ENCODE measurements around the gene JAG1.
"Not testable (repeated sequence)": the region's sequence is repeated elsewhere in the genome, so short reads cannot be mapped to it uniquely, and the experiment has no call there.

JAG1 gene

DNA sequence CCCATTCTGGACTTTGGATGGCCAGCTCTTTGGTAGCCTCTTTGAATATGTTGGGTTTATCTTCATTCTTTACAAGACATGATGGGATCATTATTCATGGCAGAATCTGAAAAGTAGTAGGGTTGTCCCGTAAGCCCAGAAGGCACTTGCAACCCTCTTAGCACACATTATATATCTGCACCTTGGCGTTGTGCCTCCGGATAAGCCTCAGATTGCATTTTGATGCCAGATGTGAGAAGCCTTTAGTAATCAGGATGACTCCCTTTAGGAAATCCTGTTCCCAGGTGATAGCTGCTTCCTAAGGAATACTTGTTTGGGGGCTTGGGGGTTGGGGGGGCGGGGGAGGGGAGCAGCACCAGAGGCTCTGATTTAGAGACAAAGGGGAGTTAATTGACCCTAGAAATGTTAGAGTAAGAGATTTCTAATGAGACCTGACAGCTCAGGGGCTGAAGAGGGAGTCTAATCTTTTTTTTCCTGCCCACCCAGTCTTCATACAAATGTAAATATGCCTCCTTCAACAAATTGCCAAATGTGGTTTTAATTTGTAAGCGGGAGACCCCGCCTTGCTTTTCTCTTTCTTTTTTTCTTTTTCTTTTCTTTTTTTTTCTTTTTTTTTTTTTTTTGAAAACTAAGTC lies 55.1 kb downstream of the JAG1 start:
- Histone ChIP-seq H3K79me2 (ENCODE audit: low read length) (no peaks in the 10 kb centered on the region), H3K27ac (ENCODE audit: low read length) (no peak overlapping the region), H3K36me3 (replicated peaks; ENCODE audit: low read depth, low read length) (no peaks in the 10 kb centered on the region), H3K9me3 (ENCODE audit: insufficient read depth, low read length) (no peaks in the 10 kb centered on the region), H3K4me1 (ENCODE audit: low read length) (no peaks in the 10 kb centered on the region), H3K9ac (ENCODE audit: low read length) (no peak overlapping the region), H3K4me3 (ENCODE audit: low read length) (no peak overlapping the region), H3K27me3 (ENCODE audit: low read depth, low read length) (no peaks in the 10 kb centered on the region), H4K20me1 (ENCODE audit: insufficient read depth, low read length) (no peaks in the 10 kb centered on the region), H2AFZ (ENCODE audit: low read depth, low read length) (no peak overlapping the region), H3K4me2 (ENCODE audit: low read length) (no peak overlapping the region)
- TF ChIP-seq EZH2phosphoT487 (IDR thresholded peaks at IDR 0.05; ENCODE audit: low read depth), result no peak
- TF ChIP-seq, protein P1, sequence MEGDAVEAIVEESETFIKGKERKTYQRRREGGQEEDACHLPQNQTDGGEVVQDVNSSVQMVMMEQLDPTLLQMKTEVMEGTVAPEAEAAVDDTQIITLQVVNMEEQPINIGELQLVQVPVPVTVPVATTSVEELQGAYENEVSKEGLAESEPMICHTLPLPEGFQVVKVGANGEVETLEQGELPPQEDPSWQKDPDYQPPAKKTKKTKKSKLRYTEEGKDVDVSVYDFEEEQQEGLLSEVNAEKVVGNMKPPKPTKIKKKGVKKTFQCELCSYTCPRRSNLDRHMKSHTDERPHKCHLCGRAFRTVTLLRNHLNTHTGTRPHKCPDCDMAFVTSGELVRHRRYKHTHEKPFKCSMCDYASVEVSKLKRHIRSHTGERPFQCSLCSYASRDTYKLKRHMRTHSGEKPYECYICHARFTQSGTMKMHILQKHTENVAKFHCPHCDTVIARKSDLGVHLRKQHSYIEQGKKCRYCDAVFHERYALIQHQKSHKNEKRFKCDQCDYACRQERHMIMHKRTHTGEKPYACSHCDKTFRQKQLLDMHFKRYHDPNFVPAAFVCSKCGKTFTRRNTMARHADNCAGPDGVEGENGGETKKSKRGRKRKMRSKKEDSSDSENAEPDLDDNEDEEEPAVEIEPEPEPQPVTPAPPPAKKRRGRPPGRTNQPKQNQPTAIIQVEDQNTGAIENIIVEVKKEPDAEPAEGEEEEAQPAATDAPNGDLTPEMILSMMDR (IDR thresholded peaks at IDR 0.05; ENCODE audit: low read depth, low read length), result no peak

- H3K27ac ChIP-seq (ENCODE audit: low read length); H4K20me1 ChIP-seq (ENCODE audit: insufficient read depth, low read length); H3K4me1 ChIP-seq (ENCODE audit: low read length); H3K4me3 ChIP-seq (ENCODE audit: low read length); H3K27me3 ChIP-seq (ENCODE audit: low read depth, low read length); H3K79me2 ChIP-seq (ENCODE audit: low read length); H2AFZ ChIP-seq (ENCODE audit: low read depth, low read length); H3K36me3 ChIP-seq (replicated peaks; ENCODE audit: low read depth, low read length); H3K9ac ChIP-seq (ENCODE audit: low read length); H3K9me3 ChIP-seq (ENCODE audit: insufficient read depth, low read length); H3K4me2 ChIP-seq (ENCODE audit: low read length): not testable (repeated sequence)
These were observed 56.2 kb downstream of the JAG1 start for GRCh38 chr20:10617549-10618133.

- Histone ChIP-seq H3K27me3 (ENCODE audit: low read depth, low read length) (no peaks in the 10 kb centered on the region), H3K9ac (ENCODE audit: low read length) (no peak overlapping the region), H4K20me1 (ENCODE audit: insufficient read depth, low read length) (no peaks in the 10 kb centered on the region), H3K4me2 (ENCODE audit: low read length) (no peak overlapping the region), H3K36me3 (replicated peaks; ENCODE audit: low read depth, low read length) (no peaks in the 10 kb centered on the region), H3K4me3 (ENCODE audit: low read length) (no peak overlapping the region), H3K27ac (ENCODE audit: low read length) (no peak overlapping the region), H3K79me2 (ENCODE audit: low read length) (no peaks in the 10 kb centered on the region), H3K4me1 (ENCODE audit: low read length) (no peaks in the 10 kb centered on the region), H2AFZ (ENCODE audit: low read depth, low read length) (no peak overlapping the region), H3K9me3 (ENCODE audit: insufficient read depth, low read length) (no peaks in the 10 kb centered on the region)
- TF ChIP-seq EZH2phosphoT487 (IDR thresholded peaks at IDR 0.05; ENCODE audit: low read depth), result no peak
- TF ChIP-seq, protein P1 (IDR thresholded peaks at IDR 0.05; ENCODE audit: low read depth, low read length), result no peak
These were observed 57.6 kb downstream of the JAG1 start for GRCh38 chr20:10616212-10616611.

GRCh38 chr20:10613911-10614310 lies 59.9 kb downstream of the JAG1 start:
- Histone ChIP-seq H3K27ac (ENCODE audit: low read length) (no peak overlapping the region), H3K79me2 (ENCODE audit: low read length) (no peaks in the 10 kb centered on the region)

DNA sequence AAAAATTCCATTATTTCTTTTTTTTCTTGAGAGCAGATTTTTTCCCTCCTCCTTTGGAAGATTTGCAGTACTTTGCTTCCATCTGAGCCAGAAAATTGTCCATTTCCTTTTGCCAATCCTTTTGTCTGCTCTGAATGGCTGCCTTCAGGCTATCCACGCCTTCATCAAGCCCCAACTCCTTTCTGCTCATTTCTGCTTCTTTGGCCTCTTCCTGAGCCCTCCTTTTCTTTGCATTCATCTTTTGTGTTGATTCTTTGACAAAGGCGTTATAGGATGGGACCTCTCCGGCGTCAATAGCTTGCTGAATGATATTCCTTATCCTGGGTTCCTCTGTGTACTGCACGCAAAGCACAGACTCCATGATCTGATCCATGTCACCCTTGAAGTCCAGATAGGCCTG lies 60.4 kb downstream of the JAG1 start:
- not testable (repeated sequence) for H3K9me3 ChIP-seq (ENCODE audit: insufficient read depth, low read length); H3K79me2 ChIP-seq (ENCODE audit: low read length); H3K4me2 ChIP-seq (ENCODE audit: low read length); H3K9ac ChIP-seq (ENCODE audit: low read length); H3K27ac ChIP-seq (ENCODE audit: low read length); H3K36me3 ChIP-seq (replicated peaks; ENCODE audit: low read depth, low read length); H3K4me3 ChIP-seq (ENCODE audit: low read length); H3K27me3 ChIP-seq (ENCODE audit: low read depth, low read length); H3K4me1 ChIP-seq (ENCODE audit: low read length); H2AFZ ChIP-seq (ENCODE audit: low read depth, low read length); H4K20me1 ChIP-seq (ENCODE audit: insufficient read depth, low read length)

More at GRCh38 chr20:10613911-10614310, 59.9 kb downstream of the JAG1 start:
- Histone ChIP-seq H3K4me2 (ENCODE audit: low read length) (no peak overlapping the region), H4K20me1 (ENCODE audit: insufficient read depth, low read length) (no peaks in the 10 kb centered on the region), H3K27me3 (ENCODE audit: low read depth, low read length) (no peaks in the 10 kb centered on the region), H3K36me3 (replicated peaks; ENCODE audit: low read depth, low read length) (no peaks in the 10 kb centered on the region), H3K9me3 (ENCODE audit: insufficient read depth, low read length) (no peaks in the 10 kb centered on the region), H2AFZ (ENCODE audit: low read depth, low read length) (no peak overlapping the region), H3K4me1 (ENCODE audit: low read length) (no peaks in the 10 kb centered on the region), H3K4me3 (ENCODE audit: low read length) (no peak overlapping the region), H3K9ac (ENCODE audit: low read length) (no peak overlapping the region)
- TF ChIP-seq, protein P1 (IDR thresholded peaks at IDR 0.05; ENCODE audit: low read depth, low read length), result no peak
- no peak for TF ChIP-seq EZH2phosphoT487 (IDR thresholded peaks at IDR 0.05; ENCODE audit: low read depth)
